GM12865 (cell line): ENCODE results near the gene FSTL4.

Source experiments
- DNase-seq: peaks from one replicate; pipeline ENCODE4 v3.0.0; 2010; ENCODE audit warnings: low read depth
- H3K4me3 ChIP-seq: 2 replicates; pipeline ENCODE4 v1.5.1; 2011; ENCODE audit warnings: mild to moderate bottlenecking, low read depth, low read length, control low read depth
- TF ChIP-seq, protein P1 (sequence below): IDR thresholded peaks from 2 replicates; pipeline ENCODE4 v1.5.1; 2011; ENCODE audit warnings: low read length, control low read depth, low read depth, inconsistent platforms; ENCODE audit not compliant: insufficient read depth; ENCODE audit errors: missing control alignments

Gene FSTL4

DNA sequence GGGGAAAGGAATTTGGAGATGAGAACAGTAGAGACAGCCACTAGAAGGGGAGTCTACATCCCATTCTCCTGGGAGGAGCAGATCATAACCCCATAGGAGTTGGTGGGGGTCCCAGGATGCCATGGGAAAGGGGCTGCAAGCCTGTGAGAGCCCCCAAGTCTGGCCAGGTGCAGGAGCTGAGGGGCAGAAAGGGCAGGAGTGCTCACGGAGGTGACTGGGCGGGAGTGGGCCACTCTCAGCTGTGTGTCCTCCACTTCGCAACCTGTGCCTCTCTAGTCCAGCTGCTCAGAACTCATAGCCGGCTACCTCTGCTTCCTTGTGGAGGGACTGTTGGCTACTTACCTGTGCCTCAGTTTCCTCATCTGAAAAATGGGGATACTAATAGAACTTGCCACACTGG is 263.9 kb downstream of the FSTL4 start:
- H3K4me3 ChIP-seq: no peak overlapping the region
- no peak for DNase-seq
- TF ChIP-seq, protein P1, sequence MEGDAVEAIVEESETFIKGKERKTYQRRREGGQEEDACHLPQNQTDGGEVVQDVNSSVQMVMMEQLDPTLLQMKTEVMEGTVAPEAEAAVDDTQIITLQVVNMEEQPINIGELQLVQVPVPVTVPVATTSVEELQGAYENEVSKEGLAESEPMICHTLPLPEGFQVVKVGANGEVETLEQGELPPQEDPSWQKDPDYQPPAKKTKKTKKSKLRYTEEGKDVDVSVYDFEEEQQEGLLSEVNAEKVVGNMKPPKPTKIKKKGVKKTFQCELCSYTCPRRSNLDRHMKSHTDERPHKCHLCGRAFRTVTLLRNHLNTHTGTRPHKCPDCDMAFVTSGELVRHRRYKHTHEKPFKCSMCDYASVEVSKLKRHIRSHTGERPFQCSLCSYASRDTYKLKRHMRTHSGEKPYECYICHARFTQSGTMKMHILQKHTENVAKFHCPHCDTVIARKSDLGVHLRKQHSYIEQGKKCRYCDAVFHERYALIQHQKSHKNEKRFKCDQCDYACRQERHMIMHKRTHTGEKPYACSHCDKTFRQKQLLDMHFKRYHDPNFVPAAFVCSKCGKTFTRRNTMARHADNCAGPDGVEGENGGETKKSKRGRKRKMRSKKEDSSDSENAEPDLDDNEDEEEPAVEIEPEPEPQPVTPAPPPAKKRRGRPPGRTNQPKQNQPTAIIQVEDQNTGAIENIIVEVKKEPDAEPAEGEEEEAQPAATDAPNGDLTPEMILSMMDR: no peak

DNA sequence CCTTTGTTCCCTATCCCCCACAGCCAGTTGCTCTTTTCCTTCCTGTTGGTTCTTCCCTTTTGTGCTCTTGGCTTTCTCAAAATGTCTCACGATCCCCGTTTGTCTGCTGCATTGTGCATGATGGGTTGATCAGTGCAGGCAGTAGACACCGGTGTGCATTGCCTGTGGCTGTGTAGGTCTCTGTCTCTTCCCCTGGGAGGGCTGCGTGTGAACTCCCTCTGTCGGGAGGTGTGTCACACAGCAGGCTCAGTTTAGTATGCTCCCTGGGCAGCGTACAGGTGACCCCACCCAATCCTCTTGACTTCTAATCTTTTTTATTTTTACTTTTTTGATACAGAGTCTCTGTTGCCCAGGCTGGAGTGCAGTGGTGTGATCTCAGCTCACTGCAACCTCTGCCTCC is 265.3 kb downstream of the FSTL4 start:
- peak; percentile 49 for DNase-seq
- TF ChIP-seq, protein P1: peak; percentile 45
- H3K4me3 ChIP-seq: no peak overlapping the region

DNA sequence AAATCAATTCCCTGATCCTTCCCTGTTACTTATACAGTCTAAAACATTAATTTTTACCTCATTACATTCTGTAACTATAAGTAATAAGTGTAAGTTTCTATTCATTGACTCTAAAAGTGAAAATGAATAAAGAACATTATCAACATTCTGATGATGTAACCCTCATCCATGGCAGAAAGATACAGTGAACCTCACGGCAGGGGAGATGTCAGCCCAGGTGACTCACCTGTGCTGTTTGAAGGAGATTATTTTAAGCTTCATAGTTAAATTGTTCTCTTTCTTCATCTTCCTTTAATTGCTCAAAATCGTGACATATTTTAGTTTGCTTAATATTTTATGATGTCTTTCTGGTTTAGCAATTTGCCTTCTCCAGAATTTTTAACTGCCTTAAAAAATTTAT is 268.1 kb downstream of the FSTL4 start:
- H3K4me3 ChIP-seq: no peak overlapping the region
- TF ChIP-seq, protein P1: no peak
- DNase-seq: no peak

DNA sequence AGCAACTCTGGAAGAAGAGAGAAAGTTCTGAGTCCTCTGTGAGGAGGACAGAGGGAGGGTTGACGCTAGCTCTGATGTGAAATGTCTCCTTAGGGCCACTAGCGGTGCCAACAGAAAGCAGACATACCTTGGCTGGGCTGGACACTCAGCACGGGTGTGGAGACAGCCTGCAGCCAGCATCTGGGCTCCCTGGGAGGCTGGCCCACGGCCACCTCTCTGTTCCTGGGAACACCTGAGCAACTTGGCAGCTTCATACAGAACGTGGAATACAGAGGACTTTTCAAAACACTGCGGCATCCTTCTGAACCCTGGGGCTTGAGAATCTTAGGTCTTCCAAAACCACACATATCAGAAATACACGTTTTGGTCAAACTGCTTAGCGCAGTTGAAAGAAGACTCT is 269.1 kb downstream of the FSTL4 start:
- TF ChIP-seq, protein P1: no peak
- no peak overlapping the region for H3K4me3 ChIP-seq
- no peak for DNase-seq

DNA sequence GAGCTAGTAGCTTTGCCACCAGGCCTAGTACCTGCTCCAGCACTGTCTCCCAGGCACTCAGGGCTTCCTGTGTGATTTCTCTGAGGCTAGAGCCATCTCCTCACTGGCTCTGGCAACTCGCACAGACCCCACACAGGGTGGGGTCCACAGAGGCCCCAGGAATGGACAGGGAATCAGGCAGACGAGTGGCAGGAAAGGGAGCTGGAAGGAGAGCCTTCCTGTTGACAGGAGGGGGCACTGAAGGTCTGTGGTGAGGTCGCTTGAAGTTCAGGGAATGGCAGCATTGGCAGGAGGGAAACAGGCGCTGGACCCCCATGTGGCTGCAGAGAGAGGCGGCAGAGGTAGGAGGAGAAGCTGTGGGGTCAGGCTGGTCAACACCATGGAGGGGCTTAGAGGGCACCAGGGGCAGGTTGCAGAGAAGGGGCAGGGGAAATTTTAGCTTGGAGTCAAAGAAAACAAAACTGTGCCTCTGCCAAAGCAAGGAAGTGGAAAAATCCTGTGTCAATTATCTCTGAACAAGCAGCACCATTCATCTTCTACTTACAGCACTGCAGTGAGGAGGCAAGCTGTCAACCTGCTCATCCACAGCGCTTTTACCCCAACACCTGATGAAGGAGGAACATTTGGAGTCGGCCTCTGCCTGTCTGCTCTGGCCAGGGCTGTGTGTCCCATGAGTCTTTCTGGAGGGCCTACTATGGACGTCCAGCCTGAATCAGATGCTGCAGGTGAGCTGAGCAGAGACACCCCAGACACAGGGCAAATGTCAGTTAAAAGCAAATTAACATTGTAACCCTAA is 270.2 kb downstream of the FSTL4 start:
- TF ChIP-seq, protein P1: no peak

DNA sequence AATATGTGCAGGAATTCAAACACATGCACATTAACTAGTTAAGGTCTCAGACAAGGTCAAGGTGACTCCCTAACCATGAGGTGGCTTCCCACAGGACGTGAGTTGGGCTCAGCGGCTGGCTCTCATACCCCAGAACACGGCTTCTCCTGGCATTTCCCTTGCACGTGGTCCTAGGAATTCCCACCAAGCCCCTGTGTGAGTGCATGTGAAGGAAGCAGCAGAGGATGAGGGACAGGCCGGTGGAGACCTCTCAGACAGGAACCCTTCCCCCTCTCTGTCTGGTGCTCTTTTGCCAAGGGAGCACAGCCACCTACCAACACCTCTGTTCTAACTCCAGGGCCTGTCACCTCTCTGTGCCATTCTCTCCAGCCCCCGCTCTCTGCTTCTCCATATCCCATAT is 271.0 kb downstream of the FSTL4 start:
- TF ChIP-seq, protein P1: no peak

More for the DNA sequence above, 270.2 kb downstream of the FSTL4 start:
- DNase-seq: no peak
- no peak overlapping the region for H3K4me3 ChIP-seq

DNA sequence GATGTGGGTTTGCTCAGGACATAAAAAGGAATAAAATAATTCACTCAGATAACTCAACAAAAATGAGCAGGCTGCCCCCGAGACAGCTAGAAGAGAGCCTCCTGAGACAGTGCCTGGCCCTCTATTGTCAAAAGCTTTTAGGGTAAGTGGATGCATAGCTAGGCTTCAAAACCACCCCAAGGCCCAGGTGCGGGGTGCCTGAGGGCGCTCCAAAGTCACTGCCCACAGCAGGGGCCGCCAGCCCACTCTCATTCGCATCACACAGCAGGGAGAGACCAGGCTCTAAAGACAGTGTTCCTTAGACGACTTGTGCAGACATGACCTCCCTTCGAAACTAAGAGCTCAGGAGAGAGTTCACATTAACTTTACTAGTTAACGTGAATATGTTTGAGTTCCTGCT is 271.5 kb downstream of the FSTL4 start:
- H3K4me3 ChIP-seq: no peak overlapping the region
- DNase-seq: no peak
- TF ChIP-seq, protein P1: no peak

More for the DNA sequence above, 271.0 kb downstream of the FSTL4 start:
- no peak overlapping the region for H3K4me3 ChIP-seq
- DNase-seq: no peak
